Neutrophil (primary cell): ENCODE data around the gene XXYLT1.

Source experiments
- H3K27ac ChIP-seq: fragments of 200-600 bp; sonication (generic); 2 replicates; pipeline ENCODE4 v1.5.1; 2016; ENCODE audit warnings: mild to moderate bottlenecking, moderate library complexity
- H3K27me3 ChIP-seq: fragments of 200-600 bp; sonication (generic); 2 replicates; pipeline ENCODE4 v1.6.0; 2016; ENCODE audit warnings: mild to moderate bottlenecking
- H3K36me3 ChIP-seq: fragments of 200-600 bp; sonication (generic); 2 replicates; pipeline ENCODE4 v1.5.1; 2017
- H3K4me1 ChIP-seq, 2 experiments: fragments of 200-600 bp in 1 of 2; sonication (generic) in 1 of 2; 1 replicate in 1 of 2; 2 replicates in 1 of 2; pipeline versions ENCODE4 v1.5.1 to v1.6.1; 2013 to 2016; ENCODE audit warnings: low read depth in 1 of 2, low read length in 1 of 2, mild to moderate bottlenecking in 1 of 2, moderate library complexity in 1 of 2; ENCODE audit not compliant: control insufficient read depth in 1 of 2, insufficient read depth in 1 of 2
- H3K4me3 ChIP-seq, 2 experiments: fragments of 200-600 bp in 1 of 2; sonication (generic) in 1 of 2; 1 replicate in 1 of 2; 2 replicates in 1 of 2; pipeline ENCODE4 v1.5.1; 2013 to 2016; ENCODE audit warnings: low read depth in 1 of 2, low read length in 1 of 2, mild to moderate bottlenecking in 1 of 2, moderate library complexity in 1 of 2
- H3K9me3 ChIP-seq: fragments of 200-600 bp; sonication (generic); 2 replicates; pipeline ENCODE4 v1.5.1; 2016
- TF ChIP-seq, protein P1 (sequence below): fragments of 200-600 bp; sonication (generic); IDR thresholded peaks from 2 replicates; pipeline ENCODE4 v1.5.1; 2016; ENCODE audit warnings: antibody characterized with exemption

The XXYLT1 gene

DNA sequence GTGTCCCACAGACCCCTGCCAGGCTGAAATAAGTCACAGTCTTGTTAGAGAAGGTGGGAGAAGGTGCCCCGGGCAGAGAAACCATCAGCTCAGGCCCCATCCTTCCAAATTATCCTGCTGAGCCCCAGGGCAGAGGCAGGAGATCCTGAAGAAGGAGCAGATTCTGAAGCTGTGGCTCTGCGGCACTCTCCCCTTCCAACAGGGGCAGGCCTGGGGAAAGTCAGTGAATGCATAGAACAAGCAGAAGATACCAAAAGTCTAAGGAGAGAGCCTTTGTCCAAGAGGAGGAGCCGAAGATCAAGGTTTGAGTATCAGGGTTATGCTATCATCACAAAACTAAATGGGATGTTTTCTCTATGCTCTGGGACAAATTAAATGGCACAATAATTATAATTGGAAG lies 249.3 kb downstream of the XXYLT1 start:
- Histone ChIP-seq H3K36me3 (no peaks in the 10 kb centered on the region), H3K27ac (no peak overlapping the region), H3K4me1 (no peaks in the 10 kb centered on the region), H3K9me3 (no peaks in the 10 kb centered on the region), H3K4me3 (no peak overlapping the region), H3K27me3 (no peaks in the 10 kb centered on the region)
- TF ChIP-seq, protein P1, sequence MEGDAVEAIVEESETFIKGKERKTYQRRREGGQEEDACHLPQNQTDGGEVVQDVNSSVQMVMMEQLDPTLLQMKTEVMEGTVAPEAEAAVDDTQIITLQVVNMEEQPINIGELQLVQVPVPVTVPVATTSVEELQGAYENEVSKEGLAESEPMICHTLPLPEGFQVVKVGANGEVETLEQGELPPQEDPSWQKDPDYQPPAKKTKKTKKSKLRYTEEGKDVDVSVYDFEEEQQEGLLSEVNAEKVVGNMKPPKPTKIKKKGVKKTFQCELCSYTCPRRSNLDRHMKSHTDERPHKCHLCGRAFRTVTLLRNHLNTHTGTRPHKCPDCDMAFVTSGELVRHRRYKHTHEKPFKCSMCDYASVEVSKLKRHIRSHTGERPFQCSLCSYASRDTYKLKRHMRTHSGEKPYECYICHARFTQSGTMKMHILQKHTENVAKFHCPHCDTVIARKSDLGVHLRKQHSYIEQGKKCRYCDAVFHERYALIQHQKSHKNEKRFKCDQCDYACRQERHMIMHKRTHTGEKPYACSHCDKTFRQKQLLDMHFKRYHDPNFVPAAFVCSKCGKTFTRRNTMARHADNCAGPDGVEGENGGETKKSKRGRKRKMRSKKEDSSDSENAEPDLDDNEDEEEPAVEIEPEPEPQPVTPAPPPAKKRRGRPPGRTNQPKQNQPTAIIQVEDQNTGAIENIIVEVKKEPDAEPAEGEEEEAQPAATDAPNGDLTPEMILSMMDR, result no peak

DNA sequence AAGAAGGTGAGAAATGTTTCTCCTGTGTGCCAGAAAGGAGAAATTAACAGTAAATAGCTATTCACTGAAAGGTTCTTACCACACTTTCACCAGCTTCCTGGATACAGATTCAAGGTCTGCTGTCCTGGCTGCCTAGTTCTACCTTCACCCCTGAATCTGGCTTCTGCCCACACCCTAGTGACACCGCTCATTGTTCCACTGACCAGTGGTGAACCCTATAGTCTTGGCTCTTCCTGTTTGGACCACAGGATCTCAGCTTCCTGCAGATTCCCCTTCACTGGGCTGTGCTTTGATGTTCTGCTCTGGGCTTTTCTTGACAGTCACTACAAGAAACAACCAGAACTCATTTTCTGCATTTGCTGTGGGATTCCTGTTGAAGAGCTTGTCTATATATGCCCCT lies 250.0 kb downstream of the XXYLT1 start:
- Histone ChIP-seq H3K4me3 (no peak overlapping the region), H3K4me1 (no peaks in the 10 kb centered on the region), H3K36me3 (no peaks in the 10 kb centered on the region), H3K27me3 (no peaks in the 10 kb centered on the region), H3K9me3 (no peaks in the 10 kb centered on the region), H3K27ac (no peak overlapping the region)
- TF ChIP-seq, protein P1, result no peak

DNA sequence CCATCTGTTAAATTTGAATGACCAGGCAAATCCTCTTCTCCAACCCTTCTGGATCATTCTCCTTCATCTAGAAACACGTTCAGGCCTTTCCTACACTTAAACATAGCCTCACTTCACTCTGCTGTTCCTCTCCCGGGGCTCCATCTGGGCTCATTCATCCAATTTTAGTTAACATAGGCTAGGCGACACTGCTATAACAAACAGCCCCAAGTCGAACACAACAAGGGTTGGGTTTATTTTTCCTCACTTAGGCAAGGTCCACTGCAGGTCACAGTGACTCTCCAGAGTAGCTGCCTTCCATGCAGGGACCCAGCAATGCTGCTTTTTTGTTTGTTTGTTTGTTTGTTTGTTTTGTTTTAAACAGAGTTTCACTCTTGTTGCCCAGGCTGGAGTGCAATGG lies 250.8 kb downstream of the XXYLT1 start:
- Histone ChIP-seq H3K4me3 (no peak overlapping the region), H3K4me1 (no peaks in the 10 kb centered on the region), H3K9me3 (no peaks in the 10 kb centered on the region), H3K27me3 (no peaks in the 10 kb centered on the region), H3K27ac (no peak overlapping the region), H3K36me3 (no peaks in the 10 kb centered on the region)
- TF ChIP-seq, protein P1, result no peak

DNA sequence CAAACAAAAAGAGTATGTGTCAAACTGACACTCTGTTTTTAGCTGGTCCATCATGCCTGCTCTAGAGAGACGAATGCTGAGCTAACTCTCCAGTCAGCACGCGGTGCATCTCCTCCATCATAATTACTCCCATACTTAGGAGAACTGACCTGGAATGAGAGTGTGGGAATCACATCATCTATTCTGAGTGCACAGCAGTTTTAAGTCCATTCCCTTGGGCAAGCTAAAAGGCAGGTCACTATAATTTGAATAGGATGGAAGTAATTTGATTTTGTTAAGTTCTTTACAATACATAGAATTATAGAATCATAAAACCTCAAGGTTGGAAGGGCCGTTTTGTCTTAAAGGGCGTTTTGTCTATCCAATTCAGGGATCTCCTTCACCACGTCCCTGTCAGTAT lies 251.6 kb downstream of the XXYLT1 start:
- Histone ChIP-seq H3K4me3 (no peak overlapping the region), H3K9me3 (no peaks in the 10 kb centered on the region), H3K27ac (no peak overlapping the region), H3K36me3 (no peaks in the 10 kb centered on the region), H3K4me1 (no peaks in the 10 kb centered on the region), H3K27me3 (no peaks in the 10 kb centered on the region)
- TF ChIP-seq, protein P1, result no peak
